Erythroblast (primary cell): ENCODE measurements around the gene MTOR.

Experiments
- GATA1 ChIP-seq: IDR thresholded peaks from 2 replicates; pipeline ENCODE4 v1.6.1; 2011; ENCODE audit warnings: low read depth, mild to moderate bottlenecking, control low read depth, low read length, moderate library complexity
- POLR2A ChIP-seq: IDR thresholded peaks from 2 replicates; pipeline ENCODE4 v1.6.1; 2011; ENCODE audit warnings: mild to moderate bottlenecking, low read length

- no peak for TF ChIP-seq POLR2A
- no peak for TF ChIP-seq GATA1
These were observed 123.4 kb downstream of the MTOR start for GRCh38 chr1:11138952-11139351.
